Mucosa of stomach (tissue), 1 donor: ENCODE results near the gene PHF20.
"Not testable (repeated sequence)": the region's sequence is repeated elsewhere in the genome, so short reads cannot be mapped to it uniquely, and the experiment has no call there.

Experiments
- H3K27me3 ChIP-seq: one replicate; pipeline ENCODE4 v1.7.0; 2013; ENCODE audit warnings: mild to moderate bottlenecking, low read length; ENCODE audit not compliant: control insufficient read depth, insufficient read depth
- H3K36me3 ChIP-seq: one replicate; pipeline ENCODE4 v1.7.0; 2013; ENCODE audit warnings: low read length; ENCODE audit not compliant: control insufficient read depth, insufficient read depth
- H3K4me1 ChIP-seq: one replicate; pipeline ENCODE4 v1.7.0; 2013; ENCODE audit warnings: mild to moderate bottlenecking, low read length; ENCODE audit not compliant: control insufficient read depth, insufficient read depth
- H3K4me3 ChIP-seq: one replicate; pipeline ENCODE4 v1.7.0; 2013; ENCODE audit warnings: low read length
- H3K9ac ChIP-seq: one replicate; pipeline ENCODE4 v1.7.0; 2013; ENCODE audit warnings: mild to moderate bottlenecking, low read length, moderate library complexity
- H3K9me3 ChIP-seq: one replicate; pipeline ENCODE4 v1.7.0; 2013; ENCODE audit warnings: mild to moderate bottlenecking, low read length, moderate library complexity; ENCODE audit not compliant: control insufficient read depth
- donor health status: Pancreatic carcinoma.

PHF20 gene

GRCh38 chr20:35954907-35955251 is 183.1 kb downstream of the PHF20 start:
- no peaks in the 10 kb centered on the region for H3K27me3 ChIP-seq
- H3K36me3 ChIP-seq, result no peaks in the 10 kb centered on the region
- H3K9ac ChIP-seq, result peak overlapping the region; percentile 94
- no peaks in the 10 kb centered on the region for H3K9me3 ChIP-seq
- H3K4me1 ChIP-seq, result peaks cover 15% of the 10 kb centered on the region
- peak overlapping the region; percentile 48 for H3K4me3 ChIP-seq

DNA sequence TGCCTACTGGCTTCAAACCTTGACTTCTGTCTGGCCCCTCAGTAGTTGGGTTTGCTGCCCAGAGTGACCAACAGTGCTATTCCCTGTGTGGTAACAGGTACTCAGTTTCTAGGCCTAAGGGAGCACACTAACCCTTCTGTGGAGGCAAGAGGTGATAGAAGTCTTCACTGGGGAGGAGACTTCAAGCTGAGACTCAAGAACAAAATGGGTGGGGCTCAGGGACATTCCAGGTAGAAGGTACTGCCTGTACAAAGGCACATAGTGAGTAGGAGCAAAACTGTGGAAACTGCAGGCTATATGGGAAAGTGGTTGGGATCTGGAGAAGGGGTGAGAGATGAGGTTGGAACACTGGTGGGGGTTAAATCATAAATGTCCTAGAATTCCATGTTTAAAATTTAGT is 184.8 kb downstream of the PHF20 start:
- no peak overlapping the region for H3K9ac ChIP-seq
- H3K4me3 ChIP-seq, result no peak overlapping the region
- H3K4me1 ChIP-seq, result peaks cover 15% of the 10 kb centered on the region
- no peaks in the 10 kb centered on the region for H3K36me3 ChIP-seq
- H3K9me3 ChIP-seq, result no peaks in the 10 kb centered on the region
- H3K27me3 ChIP-seq, result no peaks in the 10 kb centered on the region

DNA sequence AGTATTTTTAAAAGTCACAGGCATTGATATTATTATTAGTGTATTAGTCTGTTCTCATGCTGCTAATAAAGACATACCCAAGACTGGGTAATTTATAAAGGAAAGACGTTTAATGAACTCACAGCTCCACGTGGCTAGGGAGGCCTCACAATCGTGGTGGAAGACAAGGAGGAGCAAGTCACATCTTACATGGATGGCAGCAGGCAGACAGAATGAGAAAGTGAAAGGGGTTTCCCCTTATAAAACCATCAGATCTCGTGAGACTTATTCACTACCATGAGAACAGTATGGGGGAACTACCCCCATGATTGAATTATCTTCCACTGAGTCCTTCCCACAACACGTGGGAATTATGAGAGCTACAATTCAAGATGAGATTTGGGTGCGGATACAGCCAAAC is 187.5 kb downstream of the PHF20 start:
- not testable (repeated sequence) for H3K4me3 ChIP-seq, H3K4me1 ChIP-seq, H3K36me3 ChIP-seq, H3K27me3 ChIP-seq, H3K9ac ChIP-seq, H3K9me3 ChIP-seq

- no peaks in the 10 kb centered on the region for H3K36me3 ChIP-seq
- H3K27me3 ChIP-seq, result no peaks in the 10 kb centered on the region
- H3K9me3 ChIP-seq, result no peaks in the 10 kb centered on the region
- H3K4me1 ChIP-seq, result no peaks in the 10 kb centered on the region
- H3K4me3 ChIP-seq, result no peak overlapping the region
- H3K9ac ChIP-seq, result no peak overlapping the region
Observed at GRCh38 chr20:35963878-35964277, 192.1 kb downstream of the PHF20 start.

DNA sequence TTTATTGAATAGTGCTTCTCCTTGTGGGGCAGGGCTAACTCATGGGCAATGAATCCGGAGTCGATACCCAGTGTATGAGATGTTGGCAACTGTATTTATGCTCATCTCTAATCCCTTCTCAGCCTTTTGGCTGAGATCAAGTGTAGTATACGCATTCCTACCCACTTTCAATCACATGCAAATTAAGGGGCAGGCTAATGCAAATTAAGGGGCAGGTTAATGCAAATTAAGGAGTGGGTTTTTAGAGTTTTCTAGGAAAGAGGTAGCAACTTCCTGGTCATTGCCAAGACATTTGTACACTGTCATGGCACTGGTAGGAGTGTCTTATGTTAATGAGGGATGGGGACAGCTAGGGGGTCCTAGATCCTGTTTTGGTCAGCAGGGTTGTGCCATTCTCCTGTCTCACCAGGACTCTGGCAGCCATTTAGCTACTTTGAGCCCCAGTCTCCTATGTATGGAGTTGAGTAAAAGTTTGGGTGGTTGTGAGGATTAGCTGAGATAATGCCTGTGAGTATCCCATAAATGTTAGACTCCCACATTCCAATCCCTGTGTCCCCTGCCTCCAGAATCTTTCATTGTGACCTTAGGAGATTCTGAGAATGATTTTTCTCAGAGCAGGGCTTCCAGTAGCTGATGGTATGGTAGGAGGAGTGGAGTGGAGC is 196.3 kb downstream of the PHF20 start, which contains the start of gene CNBD2:
Gene CNBD2 (plus strand): TSS at position 612 of the 662 bp plus-strand sequence. CDS start 173 bp downstream, outside the sequence.
- H3K4me3 ChIP-seq, result no peak within 1 kb of the TSS
- H3K9me3 ChIP-seq, result no peaks in the 10 kb centered on the region
- H3K9ac ChIP-seq, result no peak within 1 kb of the TSS
- no peaks in the 10 kb centered on the region for H3K36me3 ChIP-seq
- no peaks in the 10 kb centered on the region for H3K27me3 ChIP-seq
- H3K4me1 ChIP-seq, result no peaks in the 10 kb centered on the region

GRCh38 chr20:35968930-35969329 is 197.1 kb downstream of the PHF20 start:
- H3K9me3 ChIP-seq, result no peaks in the 10 kb centered on the region
- no peak overlapping the region for H3K4me3 ChIP-seq
- no peak overlapping the region for H3K9ac ChIP-seq
- H3K4me1 ChIP-seq, result no peaks in the 10 kb centered on the region
- no peaks in the 10 kb centered on the region for H3K27me3 ChIP-seq
- H3K36me3 ChIP-seq, result no peaks in the 10 kb centered on the region

GRCh38 chr20:35971981-35972380 is 200.2 kb downstream of the PHF20 start:
- H3K9me3 ChIP-seq, result no peaks in the 10 kb centered on the region
- no peak overlapping the region for H3K9ac ChIP-seq
- no peaks in the 10 kb centered on the region for H3K27me3 ChIP-seq

GRCh38 chr20:35972462-35972861 is 200.6 kb downstream of the PHF20 start:
- H3K9ac ChIP-seq, result no peak overlapping the region
- H3K36me3 ChIP-seq, result no peaks in the 10 kb centered on the region
- no peaks in the 10 kb centered on the region for H3K9me3 ChIP-seq
- no peaks in the 10 kb centered on the region for H3K27me3 ChIP-seq
- H3K4me1 ChIP-seq, result no peaks in the 10 kb centered on the region
- H3K4me3 ChIP-seq, result no peak overlapping the region

More at GRCh38 chr20:35971981-35972380, 200.2 kb downstream of the PHF20 start:
- H3K4me3 ChIP-seq, result no peak overlapping the region
- no peaks in the 10 kb centered on the region for H3K4me1 ChIP-seq
- H3K36me3 ChIP-seq, result no peaks in the 10 kb centered on the region

DNA sequence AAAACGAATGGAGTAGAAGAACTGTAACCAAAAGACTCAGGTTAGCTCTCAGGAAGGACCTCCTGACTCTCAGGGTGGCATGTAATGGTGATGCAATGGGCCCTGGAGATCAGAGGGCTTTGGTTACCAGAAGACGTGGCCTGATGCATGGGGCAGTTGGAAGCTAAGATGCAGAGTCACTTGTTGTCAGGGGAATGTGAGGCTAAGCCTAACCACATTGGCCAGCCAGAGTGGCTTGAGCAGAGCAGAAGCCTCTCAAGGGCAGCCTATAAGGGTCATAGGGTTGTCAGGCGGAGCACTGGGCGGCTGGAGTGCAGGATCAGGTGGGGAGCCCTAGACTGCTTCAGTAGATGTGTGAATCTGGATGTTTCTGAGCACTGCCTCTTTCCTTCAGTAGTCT is 202.4 kb downstream of the PHF20 start:
- H3K27me3 ChIP-seq, result no peaks in the 10 kb centered on the region

GRCh38 chr20:35975576-35976373 is 204.0 kb downstream of the PHF20 start:
- Histone ChIP-seq H3K9me3 (no peaks in the 10 kb centered on the region), H3K4me3 (no peak overlapping the region), H3K36me3 (no peaks in the 10 kb centered on the region), H3K27me3 (no peaks in the 10 kb centered on the region), H3K4me1 (no peaks in the 10 kb centered on the region), H3K9ac (no peak overlapping the region)

More for the DNA sequence above, 202.4 kb downstream of the PHF20 start:
- Histone ChIP-seq H3K4me3 (no peak overlapping the region), H3K4me1 (no peaks in the 10 kb centered on the region), H3K36me3 (no peaks in the 10 kb centered on the region), H3K9ac (no peak overlapping the region), H3K9me3 (no peaks in the 10 kb centered on the region)

DNA sequence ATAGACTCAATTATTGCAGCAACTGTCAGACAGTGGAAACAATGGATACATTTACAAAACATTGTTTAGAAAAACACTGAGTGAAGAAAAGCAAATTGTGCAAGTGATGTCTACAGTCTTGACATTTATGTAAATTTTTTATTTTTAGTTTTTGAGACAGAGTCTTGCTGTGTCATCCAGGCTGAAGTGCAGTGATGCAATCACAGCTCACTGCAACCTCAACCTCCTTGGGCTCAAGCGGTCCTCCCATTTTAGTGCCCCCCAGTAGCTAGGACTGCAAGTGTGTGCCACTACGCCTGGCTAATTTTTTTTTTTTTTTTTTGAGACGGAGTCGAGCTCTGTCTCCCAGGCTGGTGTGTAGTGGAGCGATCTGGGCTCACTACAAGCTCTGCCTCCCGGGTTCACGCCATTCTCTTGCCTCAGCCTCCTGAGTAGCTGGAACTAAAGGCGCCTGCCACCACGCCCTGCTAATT is 206.3 kb downstream of the PHF20 start:
- Histone ChIP-seq H3K9me3 (no peaks in the 10 kb centered on the region), H3K4me3 (no peak overlapping the region), H3K4me1 (no peaks in the 10 kb centered on the region), H3K27me3 (no peaks in the 10 kb centered on the region), H3K9ac (no peak overlapping the region), H3K36me3 (no peaks in the 10 kb centered on the region)

DNA sequence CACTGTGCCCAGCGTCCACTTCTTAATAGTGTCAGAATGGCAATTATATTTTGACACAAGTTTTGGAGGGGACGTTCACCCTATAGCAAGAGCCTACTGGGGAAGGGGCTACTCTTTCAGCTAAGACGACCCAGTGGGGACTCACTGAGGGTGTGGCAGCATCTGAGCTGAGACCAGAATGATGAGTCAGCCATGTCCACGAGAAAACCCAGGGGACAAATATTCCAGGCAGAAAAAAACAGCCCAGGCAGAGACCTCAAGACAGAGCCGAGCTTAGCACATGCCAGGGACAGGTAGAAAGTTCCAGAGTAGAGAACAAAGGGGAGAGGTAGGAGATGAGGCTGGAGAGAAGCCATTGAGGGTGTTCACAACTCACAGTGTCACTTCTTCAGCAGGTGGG is 207.7 kb downstream of the PHF20 start:
- Histone ChIP-seq H3K27me3 (no peaks in the 10 kb centered on the region), H3K9me3 (no peaks in the 10 kb centered on the region), H3K4me3 (no peak overlapping the region), H3K9ac (no peak overlapping the region), H3K36me3 (no peaks in the 10 kb centered on the region), H3K4me1 (no peaks in the 10 kb centered on the region)
